ENCODE results near the gene GOLGA5.

- TF ChIP-seq POLR2A (IDR thresholded peaks at IDR 0.05), result no peak
- TF ChIP-seq CTCF (IDR thresholded peaks at IDR 0.05 in 8 of 11, conservative IDR thresholded peaks at IDR 0.05 in 3 of 11), result no peak
- no peak for TF ChIP-seq POLR2AphosphoS5 (IDR thresholded peaks at IDR 0.05)
These were observed 92.2 kb downstream of the GOLGA5 start for GRCh38 chr14:92886337-92886736.
